D341Med (cell line): ENCODE measurements around the gene KCNV2.

ENCODE experiments used
- DNase-seq: peaks from one replicate; pipeline ENCODE4 v3.0.0; 2012; ENCODE audit warnings: low spot score

The KCNV2 gene

GRCh38 chr9:2720179-2720654 lies 2.9 kb downstream of the KCNV2 start:
- DNase-seq = no peak

GRCh38 chr9:2722715-2723114 lies 5.4 kb downstream of the KCNV2 start:
- DNase-seq = no peak

GRCh38 chr9:2723376-2724065 lies 6.2 kb downstream of the KCNV2 start:
- DNase-seq = no peak

GRCh38 chr9:2725126-2725525 lies 7.8 kb downstream of the KCNV2 start:
- no peak for DNase-seq

GRCh38 chr9:2725898-2726649 lies 8.8 kb downstream of the KCNV2 start:
- no peak for DNase-seq

- no peak for DNase-seq
These were observed 9.5 kb downstream of the KCNV2 start for GRCh38 chr9:2726650-2727340.

- no peak for DNase-seq
These were observed 10.1 kb downstream of the KCNV2 start for GRCh38 chr9:2727374-2727773.

GRCh38 chr9:2727966-2728613 lies 10.8 kb downstream of the KCNV2 start:
- peak; percentile 65 for DNase-seq

- DNase-seq = no peak
These were observed 11.7 kb downstream of the KCNV2 start for GRCh38 chr9:2729003-2729402.

- DNase-seq = no peak
These were observed 12.4 kb downstream of the KCNV2 start for GRCh38 chr9:2729721-2730120.

- no peak for DNase-seq
These were observed 13.7 kb downstream of the KCNV2 start for GRCh38 chr9:2730971-2731370.

- no peak for DNase-seq
These were observed 15.2 kb downstream of the KCNV2 start for GRCh38 chr9:2732492-2732891.

GRCh38 chr9:2740616-2741015 lies 23.3 kb downstream of the KCNV2 start:
- no peak for DNase-seq

GRCh38 chr9:2741441-2742158 lies 24.3 kb downstream of the KCNV2 start:
- DNase-seq = no peak

- DNase-seq = no peak
These were observed 24.9 kb downstream of the KCNV2 start for GRCh38 chr9:2742214-2742613.

GRCh38 chr9:2743937-2744529 lies 26.7 kb downstream of the KCNV2 start:
- DNase-seq = no peak

- no peak for DNase-seq
These were observed 28.5 kb downstream of the KCNV2 start for GRCh38 chr9:2745560-2746380.

GRCh38 chr9:2749485-2749884 lies 32.2 kb downstream of the KCNV2 start:
- no peak for DNase-seq

GRCh38 chr9:2755285-2755684 lies 38.0 kb downstream of the KCNV2 start:
- peak; percentile 40 for DNase-seq

GRCh38 chr9:2758162-2758897 lies 41.0 kb downstream of the KCNV2 start:
- no peak for DNase-seq
